Heart left ventricle (tissue), 16 donors: ENCODE measurements around the gene PANK2. TPM values are rescaled to one million over a fixed set of nuclear protein-coding genes. Genes with fewer than 3 reads are reported as not detected.

Experiments used
- ATAC-seq, 4 donors: fragments of 200-7000 bp; cut with Tn5 transposase; one replicate each; pipeline ENCODE4 v1.9.1; 2020 to 2022; ENCODE audit warnings: moderate library complexity in 4 of 4, mild to moderate bottlenecking in 3 of 4, moderate number of reproducible peaks in 1 of 4
- DNase-seq, 5 donors: peaks; one replicate each; pipeline ENCODE4 v3.0.0-alpha.2; 2020
- H3K27ac ChIP-seq, 12 donors: fragments of 200-600 bp; sonication (generic) in 4 of 12; one replicate each; pipeline versions ENCODE4 v1.5.0 to v1.8.0; 2016 to 2022; ENCODE audit warnings: mild to moderate bottlenecking in 2 of 12
- H3K27me3 ChIP-seq, 9 donors: fragments of 200-600 bp; sonication (generic) in 2 of 9; one replicate each; pipeline versions ENCODE4 v1.5.1 to v1.8.0; 2016 to 2022; ENCODE audit warnings: mild to moderate bottlenecking in 3 of 9
- H3K36me3 ChIP-seq, 9 donors: fragments of 200-600 bp; sonication (generic) in 2 of 9; one replicate each; pipeline versions ENCODE4 v1.5.0 to v1.8.0; 2018 to 2022; ENCODE audit warnings: mild to moderate bottlenecking in 2 of 9
- H3K4me1 ChIP-seq, 12 donors: fragments of 200-600 bp; sonication (generic) in 4 of 12; one replicate each; pipeline versions ENCODE4 v1.5.0 to v1.8.0; 2016 to 2022; ENCODE audit warnings: mild to moderate bottlenecking in 3 of 12
- H3K4me3 ChIP-seq, 12 donors: fragments of 200-600 bp; sonication (generic) in 4 of 12; one replicate each; pipeline versions ENCODE4 v1.5.0 to v1.8.0; 2017 to 2022; ENCODE audit warnings: mild to moderate bottlenecking in 9 of 12, moderate library complexity in 4 of 12
- H3K9me3 ChIP-seq, 12 donors: fragments of 200-600 bp; sonication (generic) in 4 of 12; one replicate each; pipeline versions ENCODE4 v1.5.0 to v1.8.0; 2016 to 2022; ENCODE audit warnings: mild to moderate bottlenecking in 1 of 12
- POLR2A ChIP-seq, 2 donors: fragments of 450-650 bp; IDR thresholded peaks; one replicate each; pipeline ENCODE4 v1.6.1; 2017; ENCODE audit warnings: antibody characterized with exemption in 2 of 2, mild to moderate bottlenecking in 2 of 2, moderate library complexity in 2 of 2
- WGBS, 4 donors: extraction: QIAGEN DNeasy Blood & Tissue Kit in 2 of 4; methylation state at CpG; one replicate each; pipeline versions ENCODE4 v1.1.5 to v1.1.7; 2013 to 2018; 5-methylcytosine and 5-hydroxymethylcytosine counted together
- intact Hi-C, 10 donors: fragments of 100-400 bp; cut with DNase I; formaldehyde crosslinking; loops; one replicate each; pipeline versions ENCODE4 v1.11.1 to v1.14.2; 2022
- polyA plus RNA-seq, 2 donors: library from polyadenylated mRNA; stranded (reverse); fragments of 200-250 nt; gene quantifications; one replicate each; pipeline ENCODE4 v1.2.3, GENCODE V29; 2013
- total RNA-seq, 9 donors: library from RNA; depleted of rRNA in 2 of 9; stranded (reverse); fragments of >200 nt in 2 of 9; fragmentation: NEBNext Ultra II Directional in 3 of 9; extraction: Animal tissue kit (Norgen Biotek cat#: 25700) in 3 of 9; gene quantifications; one replicate each; pipeline versions ENCODE4 v1.1.0 to v1.2.4, GENCODE V29; 2016 to 2023
- TF ChIP-seq, protein P1 (sequence below), 12 donors: fragments of 200-600 bp; sonication (generic) in 4 of 12; IDR thresholded peaks; one replicate each; pipeline versions ENCODE4 v1.5.0 to v1.8.0; 2018 to 2022; ENCODE audit warnings: antibody characterized with exemption in 12 of 12, mild to moderate bottlenecking in 5 of 12
- donor health status: ischemic (EF 13 %, LVEDD 7.1; RV severe dilation, severe dysfunction).
- donor health status: healthy with polysubstance abuse.
- donor health status: DM: no; HTN: yes; CAD: no.
- donor health status: DM: no; HTN: no; CAD: no.
- donor health status: ischemic (EF 25% LVEDD 6.9; RV normal size, moderate dysfunction).
- donor health status: ischemic (EF 25% LVEDD 5.7; RV mildly dilated, moderate dysfunction).
- donor health status: healthy.
- donor health status: DM: yes; HTN: yes; CAD: no.
- donor health status: ischemic (EF 35%, LVEDD 5.7; RV mildly dilated, moderate dysfunction).
- donor health status: nonischemic (EF 11% LVEDD 7.7; RV severe dilation, severe dysfunction).
- donor health status: DM: yes; HTN: yes; CAD: no.
- donor health status: PGD.
- donor health status: ischemic (EF 29% LVEDD 5.4; RV normal size, mild dysfunction).
- donor health status: nonischemic (EF 23%, LVEDD 6.1; RV moderate dilation, normal function).

The PANK2 gene
- total and polyA plus RNA-seq, 11 donors = 13.9 to 28.9 (median 18.1) TPM

GRCh38 chr20:3931664-3932063 lies 42.5 kb downstream of the PANK2 start:
- H3K27ac ChIP-seq = peak overlapping the region in 6 of 12 donors; percentile 11 to 76 (median 72)
- intact Hi-C loops = loop anchor here in 2 of 10 donors (5.0 kb wide), 2 partner anchors 39 to 44 kb away; partner anchors contain the start of gene PANK2 (in 1 of the 2)
- DNase-seq (no peak), ATAC-seq (no peak)
- peaks cover 0 to 9% (median 0%) of the 10 kb centered on the region in 9 donors for H3K36me3 ChIP-seq
- 50 to 64% (median 61%) methylated on average over 3 of the region's 3 CpGs for WGBS, 4 donors
- H3K4me1 ChIP-seq = peaks cover 10 to 82% (median 54%) of the 10 kb centered on the region in 12 donors
- H3K9me3 ChIP-seq = no peaks in the 10 kb centered on the region
- TF ChIP-seq POLR2A (IDR thresholded peaks at IDR 0.05) = no peak
- TF ChIP-seq, protein P1, sequence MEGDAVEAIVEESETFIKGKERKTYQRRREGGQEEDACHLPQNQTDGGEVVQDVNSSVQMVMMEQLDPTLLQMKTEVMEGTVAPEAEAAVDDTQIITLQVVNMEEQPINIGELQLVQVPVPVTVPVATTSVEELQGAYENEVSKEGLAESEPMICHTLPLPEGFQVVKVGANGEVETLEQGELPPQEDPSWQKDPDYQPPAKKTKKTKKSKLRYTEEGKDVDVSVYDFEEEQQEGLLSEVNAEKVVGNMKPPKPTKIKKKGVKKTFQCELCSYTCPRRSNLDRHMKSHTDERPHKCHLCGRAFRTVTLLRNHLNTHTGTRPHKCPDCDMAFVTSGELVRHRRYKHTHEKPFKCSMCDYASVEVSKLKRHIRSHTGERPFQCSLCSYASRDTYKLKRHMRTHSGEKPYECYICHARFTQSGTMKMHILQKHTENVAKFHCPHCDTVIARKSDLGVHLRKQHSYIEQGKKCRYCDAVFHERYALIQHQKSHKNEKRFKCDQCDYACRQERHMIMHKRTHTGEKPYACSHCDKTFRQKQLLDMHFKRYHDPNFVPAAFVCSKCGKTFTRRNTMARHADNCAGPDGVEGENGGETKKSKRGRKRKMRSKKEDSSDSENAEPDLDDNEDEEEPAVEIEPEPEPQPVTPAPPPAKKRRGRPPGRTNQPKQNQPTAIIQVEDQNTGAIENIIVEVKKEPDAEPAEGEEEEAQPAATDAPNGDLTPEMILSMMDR (IDR thresholded peaks at IDR 0.05) = no peak
- peak overlapping the region in 1 of 12 donors; percentile 52 for H3K4me3 ChIP-seq
- H3K27me3 ChIP-seq = no peaks in the 10 kb centered on the region

GRCh38 chr20:3932277-3932676 lies 43.1 kb downstream of the PANK2 start:
- DNase-seq = no peak

GRCh38 chr20:3932681-3933080 lies 43.5 kb downstream of the PANK2 start:
- intact Hi-C loops = loop anchor here in 2 of 10 donors (5.0 kb wide), 2 partner anchors 40 to 45 kb away; partner anchors contain the start of gene PANK2 (in 1 of the 2)
- no peak for TF ChIP-seq POLR2A (IDR thresholded peaks at IDR 0.05)
- TF ChIP-seq, protein P1 (IDR thresholded peaks at IDR 0.05) = no peak

More at GRCh38 chr20:3932277-3932676, 43.1 kb downstream of the PANK2 start:
- WGBS, 4 donors = 9 to 35% (median 24%) methylated on average over 3 to 4 of the region's 4 CpGs
- ATAC-seq = peak in 2 of 4 donors; percentile 2 to 8
- Histone ChIP-seq H3K4me1 (peaks cover 10 to 76% (median 51%) of the 10 kb centered on the region in 12 donors), H3K36me3 (peaks cover 0 to 9% (median 0%) of the 10 kb centered on the region in 9 donors), H3K27ac (peak overlapping the region in 11 of 12 donors; percentile 12 to 85 (median 66)), H3K4me3 (peak overlapping the region in 11 of 12 donors; percentile 3 to 56 (median 46)), H3K9me3 (no peaks in the 10 kb centered on the region), H3K27me3 (no peaks in the 10 kb centered on the region)
- intact Hi-C loops = loop anchor here in 2 of 10 donors (5.0 kb wide), 2 partner anchors 40 to 45 kb away; partner anchors contain the start of gene PANK2 (in 1 of the 2)
- no peak for TF ChIP-seq POLR2A (IDR thresholded peaks at IDR 0.05)

DNA sequence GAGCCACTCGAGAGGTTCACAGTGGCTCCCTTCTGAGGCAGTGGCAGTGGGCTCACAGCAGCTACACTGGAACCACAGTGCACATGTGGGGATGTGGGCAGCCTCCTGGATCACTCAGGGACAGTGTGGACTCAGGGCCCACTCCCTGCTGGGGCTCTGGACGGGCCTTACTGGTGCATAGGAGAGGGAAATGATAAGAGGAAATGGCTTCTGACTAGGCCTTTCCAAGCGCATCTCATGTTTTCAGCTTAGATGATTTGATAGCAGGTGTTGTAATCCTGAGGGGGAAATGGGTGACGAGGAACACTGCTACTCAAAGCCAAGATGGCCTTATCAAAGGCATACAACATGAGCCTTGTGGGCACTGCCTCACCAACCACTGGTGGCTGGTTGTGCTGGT lies 44.0 kb downstream of the PANK2 start:
- no peak for TF ChIP-seq POLR2A (IDR thresholded peaks at IDR 0.05)
- TF ChIP-seq, protein P1 (IDR thresholded peaks at IDR 0.05) = no peak
- Histone ChIP-seq H3K4me1 (peaks cover 9 to 66% (median 42%) of the 10 kb centered on the region in 12 donors), H3K4me3 (peak overlapping the region in 9 of 12 donors; percentile 31 to 56 (median 50)), H3K27ac (peak overlapping the region in 11 of 12 donors; percentile 12 to 85 (median 67)), H3K27me3 (no peaks in the 10 kb centered on the region), H3K36me3 (peaks cover 0 to 15% (median 0%) of the 10 kb centered on the region in 9 donors), H3K9me3 (no peaks in the 10 kb centered on the region)
- 70 to 88% (median 77%) methylated on average over 4 of the region's 4 CpGs for WGBS, 4 donors
- DNase-seq (no peak), ATAC-seq (no peak)
- intact Hi-C loops = loop anchor here in 2 of 10 donors (5.0 kb wide), 2 partner anchors 41 to 46 kb away; partner anchors contain the start of gene PANK2 (in 1 of the 2)

More at GRCh38 chr20:3932681-3933080, 43.5 kb downstream of the PANK2 start:
- 45 to 53% (median 50%) methylated on average over 6 of the region's 6 CpGs for WGBS, 4 donors
- peaks cover 0 to 10% (median 0%) of the 10 kb centered on the region in 9 donors for H3K36me3 ChIP-seq
- peak overlapping the region in 11 of 12 donors; percentile 12 to 85 (median 66) for H3K27ac ChIP-seq
- peak overlapping the region in 11 of 12 donors; percentile 3 to 56 (median 46) for H3K4me3 ChIP-seq
- H3K9me3 ChIP-seq = no peaks in the 10 kb centered on the region
- ATAC-seq (peak in 1 of 4 donors; percentile 38), DNase-seq (no peak)
- H3K4me1 ChIP-seq = peaks cover 10 to 72% (median 48%) of the 10 kb centered on the region in 12 donors
- no peaks in the 10 kb centered on the region for H3K27me3 ChIP-seq
